K562 (cell line): ENCODE results near the gene LDLRAD3. TPM values are rescaled to one million over a fixed set of nuclear protein-coding genes. Genes with fewer than 3 reads are reported as not detected.

Source experiments
- FOXA1 ChIP-seq: fragments of 450-650 bp; IDR thresholded peaks from 2 replicates; pipeline ENCODE4 v1.6.1; 2016; ENCODE audit warnings: mild to moderate bottlenecking, borderline replicate concordance
- KDM4B ChIP-seq, 2 experiments: fragments of 450-650 bp in 1 of 2; sonication (generic) in 1 of 2; IDR thresholded peaks; 2 replicates each; pipeline ENCODE4 v1.6.1; 2016 to 2017; ENCODE audit warnings: borderline replicate concordance in 2 of 2, antibody characterized with exemption in 1 of 2, low read depth in 1 of 2, mild to moderate bottlenecking in 1 of 2
- KDM5B ChIP-seq: fragments of 200-600 bp; sonication (generic); IDR thresholded peaks from 2 replicates; pipeline ENCODE4 v1.6.1; 2012; ENCODE audit warnings: low read depth, mild to moderate bottlenecking, moderate library complexity, low read length, control low read depth, inconsistent platforms; ENCODE audit not compliant: insufficient replicate concordance
- L3MBTL2 ChIP-seq: fragments of 450-650 bp; IDR thresholded peaks from 2 replicates; pipeline ENCODE4 v1.6.1; 2016; ENCODE audit warnings: mild to moderate bottlenecking, moderate library complexity
- MAFF ChIP-seq: IDR thresholded peaks from 2 replicates; pipeline ENCODE4 v1.6.1; 2012; ENCODE audit warnings: low read length, improper control_type of control experiment
- NR2C1 ChIP-seq, 2 experiments: fragments of 450-650 bp; IDR thresholded peaks; 2 replicates each; pipeline ENCODE4 v1.6.1; 2017; ENCODE audit warnings: mild to moderate bottlenecking in 2 of 2, antibody characterized with exemption in 1 of 2, inconsistent platforms in 1 of 2, missing compliant biosample characterization in 1 of 2, missing genetic modification characterization in 1 of 2
- THRAP3 ChIP-seq: fragments of 450-650 bp; IDR thresholded peaks from 2 replicates; pipeline ENCODE4 v1.6.1; 2016; ENCODE audit warnings: mild to moderate bottlenecking, inconsistent platforms, borderline replicate concordance
- ZNF184 ChIP-seq: sonication (generic); formaldehyde crosslinking; IDR thresholded peaks from 2 replicates; pipeline ENCODE4 v1.5.0; 2020; ENCODE audit warnings: missing genetic modification reagents
- polyA plus RNA-seq, 8 experiments: library from polyadenylated mRNA; depleted of rRNA in 4 of 8; stranded (reverse) in 5 of 8; unstranded in 3 of 8; fragments of >200 nt; fragmentation: Nextera tagmentation in 2 of 8; fragmentation: Illumina TruSeq in 1 of 8; extraction: Ambion mirVana in 2 of 8; extraction: Trizol in 1 of 8; gene quantifications; 2 replicates each; pipeline versions ENCODE4 v1.2.1 to v1.2.3, GENCODE V29; 2011 to 2014; ENCODE audit warnings: inconsistent platforms in 1 of 8, missing spikeins in 1 of 8
- total RNA-seq, 7 experiments: library from RNA; depleted of rRNA in 6 of 7; stranded (reverse); fragments of >200 nt in 6 of 7; fragmentation: Illumina TruSeq in 2 of 7; extraction: Trizol in 2 of 7; gene quantifications; 2 replicates each; pipeline versions ENCODE4 v1.2.1 to v1.2.3, GENCODE V29; 2011 to 2021; ENCODE audit warnings: low replicate concordance in 1 of 7
- TF ChIP-seq, protein P1 (sequence below): fragments of 450-650 bp; IDR thresholded peaks from 2 replicates; pipeline ENCODE4 v1.6.1; 2016; ENCODE audit warnings: mild to moderate bottlenecking, moderate library complexity
- TF ChIP-seq, protein P2 (sequence below), 3 experiments: fragments of 200-800 bp in 1 of 3; sonication (Bioruptor generic) in 1 of 3; sonication (generic) in 1 of 3; formaldehyde crosslinking in 1 of 3; IDR thresholded peaks; 2 replicates each; pipeline versions ENCODE4 v1.6.1 to v1.8.0; 2016 to 2022; ENCODE audit warnings: mild to moderate bottlenecking in 2 of 3, missing compliant biosample characterization in 2 of 3, missing genetic modification characterization in 2 of 3, missing genetic modification reagents in 1 of 3
- TF ChIP-seq, protein P3 (sequence below): sonication (generic); formaldehyde crosslinking; IDR thresholded peaks from 2 replicates; pipeline ENCODE4 v1.8.1; 2023; ENCODE audit warnings: mild to moderate bottlenecking, missing genetic modification reagents

Gene LDLRAD3
- total and polyA plus RNA-seq, 9 of the 15 experiments (the other 6 are each of a cell fraction or from before 2014, with no cell fraction given): 0.73 to 7.2 (median 3.5) TPM

DNA sequence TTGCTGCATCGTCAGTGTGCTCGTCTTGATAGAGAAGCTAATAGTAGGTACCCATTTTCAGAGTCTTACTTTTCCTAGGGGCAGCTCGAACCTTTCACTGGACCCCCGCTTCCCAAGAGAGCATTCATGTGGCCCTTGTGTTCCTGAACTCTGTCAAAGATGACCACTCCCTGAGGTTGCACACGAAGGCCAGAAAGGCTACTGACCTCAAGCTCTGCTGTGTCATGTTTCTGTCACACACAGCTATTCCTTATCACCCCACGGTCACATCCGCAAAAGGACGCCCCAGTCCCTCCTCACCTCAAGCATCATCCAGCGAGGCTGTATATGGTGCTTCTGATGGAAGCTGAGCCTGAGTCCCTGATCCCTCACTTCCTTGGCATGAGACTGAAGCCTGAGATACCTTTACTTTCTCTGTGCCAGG lies 171.5 kb downstream of the LDLRAD3 start (continued):
- TF ChIP-seq, protein P1, sequence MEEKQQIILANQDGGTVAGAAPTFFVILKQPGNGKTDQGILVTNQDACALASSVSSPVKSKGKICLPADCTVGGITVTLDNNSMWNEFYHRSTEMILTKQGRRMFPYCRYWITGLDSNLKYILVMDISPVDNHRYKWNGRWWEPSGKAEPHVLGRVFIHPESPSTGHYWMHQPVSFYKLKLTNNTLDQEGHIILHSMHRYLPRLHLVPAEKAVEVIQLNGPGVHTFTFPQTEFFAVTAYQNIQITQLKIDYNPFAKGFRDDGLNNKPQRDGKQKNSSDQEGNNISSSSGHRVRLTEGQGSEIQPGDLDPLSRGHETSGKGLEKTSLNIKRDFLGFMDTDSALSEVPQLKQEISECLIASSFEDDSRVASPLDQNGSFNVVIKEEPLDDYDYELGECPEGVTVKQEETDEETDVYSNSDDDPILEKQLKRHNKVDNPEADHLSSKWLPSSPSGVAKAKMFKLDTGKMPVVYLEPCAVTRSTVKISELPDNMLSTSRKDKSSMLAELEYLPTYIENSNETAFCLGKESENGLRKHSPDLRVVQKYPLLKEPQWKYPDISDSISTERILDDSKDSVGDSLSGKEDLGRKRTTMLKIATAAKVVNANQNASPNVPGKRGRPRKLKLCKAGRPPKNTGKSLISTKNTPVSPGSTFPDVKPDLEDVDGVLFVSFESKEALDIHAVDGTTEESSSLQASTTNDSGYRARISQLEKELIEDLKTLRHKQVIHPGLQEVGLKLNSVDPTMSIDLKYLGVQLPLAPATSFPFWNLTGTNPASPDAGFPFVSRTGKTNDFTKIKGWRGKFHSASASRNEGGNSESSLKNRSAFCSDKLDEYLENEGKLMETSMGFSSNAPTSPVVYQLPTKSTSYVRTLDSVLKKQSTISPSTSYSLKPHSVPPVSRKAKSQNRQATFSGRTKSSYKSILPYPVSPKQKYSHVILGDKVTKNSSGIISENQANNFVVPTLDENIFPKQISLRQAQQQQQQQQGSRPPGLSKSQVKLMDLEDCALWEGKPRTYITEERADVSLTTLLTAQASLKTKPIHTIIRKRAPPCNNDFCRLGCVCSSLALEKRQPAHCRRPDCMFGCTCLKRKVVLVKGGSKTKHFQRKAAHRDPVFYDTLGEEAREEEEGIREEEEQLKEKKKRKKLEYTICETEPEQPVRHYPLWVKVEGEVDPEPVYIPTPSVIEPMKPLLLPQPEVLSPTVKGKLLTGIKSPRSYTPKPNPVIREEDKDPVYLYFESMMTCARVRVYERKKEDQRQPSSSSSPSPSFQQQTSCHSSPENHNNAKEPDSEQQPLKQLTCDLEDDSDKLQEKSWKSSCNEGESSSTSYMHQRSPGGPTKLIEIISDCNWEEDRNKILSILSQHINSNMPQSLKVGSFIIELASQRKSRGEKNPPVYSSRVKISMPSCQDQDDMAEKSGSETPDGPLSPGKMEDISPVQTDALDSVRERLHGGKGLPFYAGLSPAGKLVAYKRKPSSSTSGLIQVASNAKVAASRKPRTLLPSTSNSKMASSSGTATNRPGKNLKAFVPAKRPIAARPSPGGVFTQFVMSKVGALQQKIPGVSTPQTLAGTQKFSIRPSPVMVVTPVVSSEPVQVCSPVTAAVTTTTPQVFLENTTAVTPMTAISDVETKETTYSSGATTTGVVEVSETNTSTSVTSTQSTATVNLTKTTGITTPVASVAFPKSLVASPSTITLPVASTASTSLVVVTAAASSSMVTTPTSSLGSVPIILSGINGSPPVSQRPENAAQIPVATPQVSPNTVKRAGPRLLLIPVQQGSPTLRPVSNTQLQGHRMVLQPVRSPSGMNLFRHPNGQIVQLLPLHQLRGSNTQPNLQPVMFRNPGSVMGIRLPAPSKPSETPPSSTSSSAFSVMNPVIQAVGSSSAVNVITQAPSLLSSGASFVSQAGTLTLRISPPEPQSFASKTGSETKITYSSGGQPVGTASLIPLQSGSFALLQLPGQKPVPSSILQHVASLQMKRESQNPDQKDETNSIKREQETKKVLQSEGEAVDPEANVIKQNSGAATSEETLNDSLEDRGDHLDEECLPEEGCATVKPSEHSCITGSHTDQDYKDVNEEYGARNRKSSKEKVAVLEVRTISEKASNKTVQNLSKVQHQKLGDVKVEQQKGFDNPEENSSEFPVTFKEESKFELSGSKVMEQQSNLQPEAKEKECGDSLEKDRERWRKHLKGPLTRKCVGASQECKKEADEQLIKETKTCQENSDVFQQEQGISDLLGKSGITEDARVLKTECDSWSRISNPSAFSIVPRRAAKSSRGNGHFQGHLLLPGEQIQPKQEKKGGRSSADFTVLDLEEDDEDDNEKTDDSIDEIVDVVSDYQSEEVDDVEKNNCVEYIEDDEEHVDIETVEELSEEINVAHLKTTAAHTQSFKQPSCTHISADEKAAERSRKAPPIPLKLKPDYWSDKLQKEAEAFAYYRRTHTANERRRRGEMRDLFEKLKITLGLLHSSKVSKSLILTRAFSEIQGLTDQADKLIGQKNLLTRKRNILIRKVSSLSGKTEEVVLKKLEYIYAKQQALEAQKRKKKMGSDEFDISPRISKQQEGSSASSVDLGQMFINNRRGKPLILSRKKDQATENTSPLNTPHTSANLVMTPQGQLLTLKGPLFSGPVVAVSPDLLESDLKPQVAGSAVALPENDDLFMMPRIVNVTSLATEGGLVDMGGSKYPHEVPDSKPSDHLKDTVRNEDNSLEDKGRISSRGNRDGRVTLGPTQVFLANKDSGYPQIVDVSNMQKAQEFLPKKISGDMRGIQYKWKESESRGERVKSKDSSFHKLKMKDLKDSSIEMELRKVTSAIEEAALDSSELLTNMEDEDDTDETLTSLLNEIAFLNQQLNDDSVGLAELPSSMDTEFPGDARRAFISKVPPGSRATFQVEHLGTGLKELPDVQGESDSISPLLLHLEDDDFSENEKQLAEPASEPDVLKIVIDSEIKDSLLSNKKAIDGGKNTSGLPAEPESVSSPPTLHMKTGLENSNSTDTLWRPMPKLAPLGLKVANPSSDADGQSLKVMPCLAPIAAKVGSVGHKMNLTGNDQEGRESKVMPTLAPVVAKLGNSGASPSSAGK: peak; percentile 82
- TF ChIP-seq NR2C1 (IDR thresholded peaks at IDR 0.05): peak; percentile 61; the same call in 1 of the 2 replicates
- peak; percentile 88 for TF ChIP-seq NR2C1 (tag; IDR thresholded peaks at IDR 0.05)
- TF ChIP-seq L3MBTL2: peak; percentile 90
- peak; percentile 84 for TF ChIP-seq MAFF
- no peak for TF ChIP-seq KDM5B
- TF ChIP-seq, protein P2, sequence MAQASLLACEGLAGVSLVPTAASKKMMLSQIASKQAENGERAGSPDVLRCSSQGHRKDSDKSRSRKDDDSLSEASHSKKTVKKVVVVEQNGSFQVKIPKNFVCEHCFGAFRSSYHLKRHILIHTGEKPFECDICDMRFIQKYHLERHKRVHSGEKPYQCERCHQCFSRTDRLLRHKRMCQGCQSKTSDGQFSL (CRISPR knock-in tag; IDR thresholded peaks at IDR 0.05): no peak
- TF ChIP-seq, protein P2 (tag; IDR thresholded peaks at IDR 0.05): no peak
- TF ChIP-seq, protein P3, sequence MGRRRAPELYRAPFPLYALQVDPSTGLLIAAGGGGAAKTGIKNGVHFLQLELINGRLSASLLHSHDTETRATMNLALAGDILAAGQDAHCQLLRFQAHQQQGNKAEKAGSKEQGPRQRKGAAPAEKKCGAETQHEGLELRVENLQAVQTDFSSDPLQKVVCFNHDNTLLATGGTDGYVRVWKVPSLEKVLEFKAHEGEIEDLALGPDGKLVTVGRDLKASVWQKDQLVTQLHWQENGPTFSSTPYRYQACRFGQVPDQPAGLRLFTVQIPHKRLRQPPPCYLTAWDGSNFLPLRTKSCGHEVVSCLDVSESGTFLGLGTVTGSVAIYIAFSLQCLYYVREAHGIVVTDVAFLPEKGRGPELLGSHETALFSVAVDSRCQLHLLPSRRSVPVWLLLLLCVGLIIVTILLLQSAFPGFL: no peak
- no peak for TF ChIP-seq FOXA1
- TF ChIP-seq ZNF184 (CRISPR knock-in tag): no peak
- TF ChIP-seq KDM4B (IDR thresholded peaks at IDR 0.05; ENCODE audit: borderline replicate concordance in 2 of 2, low read depth in 1 of 2): peak in 1 of 2 experiments; percentile 49; a peak in 1 of 4 replicates
- TF ChIP-seq THRAP3: no peak
